GM19467 (cell line): ENCODE results near the gene RGS18.
"Not testable (repeated sequence)": the region's sequence is repeated elsewhere in the genome, so short reads cannot be mapped to it uniquely, and the experiment has no call there.

ENCODE experiments used
- ATAC-seq: cut with Tn5 transposase; IDR thresholded peaks from one replicate; pipeline ENCODE4 v1.9.1; 2021; ENCODE audit warnings: mild to moderate bottlenecking, moderate library complexity; ENCODE audit not compliant: unreplicated experiment

Gene RGS18

GRCh38 chr1:192158181-192158580 lies at the start of gene RGS18:
Gene RGS18 (plus strand): TSS chr1:192158462. CDS start chr1:192158638, 176 bp downstream.
- ATAC-seq, result peak; percentile 81

DNA sequence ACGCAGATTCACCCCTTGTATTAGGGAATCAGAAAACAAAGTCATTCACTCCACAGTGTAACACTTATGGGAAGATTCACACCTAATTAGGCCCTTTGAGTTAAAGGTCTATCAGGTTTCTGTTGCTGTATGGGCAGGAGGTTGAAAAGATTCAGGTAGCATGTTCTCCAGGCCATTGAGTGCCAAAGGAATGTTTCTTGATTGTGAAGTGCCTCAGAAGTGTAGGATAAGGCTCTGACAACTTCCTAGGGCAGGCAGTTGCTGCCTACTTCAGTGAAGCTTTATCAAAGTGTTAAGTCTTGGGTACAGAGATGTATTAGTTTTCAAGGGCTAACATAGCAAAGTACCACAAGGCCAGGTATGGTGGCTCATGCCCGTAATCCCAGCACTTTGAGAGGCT lies 48.7 kb upstream of the RGS18 start:
- ATAC-seq, result no peak

DNA sequence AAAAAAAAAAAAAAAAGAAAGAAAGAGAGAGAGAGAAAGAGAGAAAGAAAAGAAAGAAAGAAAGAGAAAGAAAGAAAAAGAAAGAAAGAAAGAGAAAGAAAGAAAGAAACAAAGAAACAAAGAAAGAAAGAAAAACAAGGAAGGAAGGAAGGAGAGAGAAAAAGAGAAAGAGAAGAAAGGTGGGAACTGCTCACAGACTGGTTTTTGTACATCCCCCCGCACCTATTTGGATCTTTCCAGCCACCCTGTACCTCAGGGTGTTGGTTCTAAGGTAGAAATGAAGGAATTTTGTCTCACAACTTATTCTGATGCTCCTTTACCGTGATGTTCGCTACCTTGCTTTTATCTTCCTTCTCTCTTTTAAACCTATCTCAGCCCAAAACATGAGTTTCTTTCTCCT lies 43.3 kb upstream of the RGS18 start:
- ATAC-seq, result no peak

DNA sequence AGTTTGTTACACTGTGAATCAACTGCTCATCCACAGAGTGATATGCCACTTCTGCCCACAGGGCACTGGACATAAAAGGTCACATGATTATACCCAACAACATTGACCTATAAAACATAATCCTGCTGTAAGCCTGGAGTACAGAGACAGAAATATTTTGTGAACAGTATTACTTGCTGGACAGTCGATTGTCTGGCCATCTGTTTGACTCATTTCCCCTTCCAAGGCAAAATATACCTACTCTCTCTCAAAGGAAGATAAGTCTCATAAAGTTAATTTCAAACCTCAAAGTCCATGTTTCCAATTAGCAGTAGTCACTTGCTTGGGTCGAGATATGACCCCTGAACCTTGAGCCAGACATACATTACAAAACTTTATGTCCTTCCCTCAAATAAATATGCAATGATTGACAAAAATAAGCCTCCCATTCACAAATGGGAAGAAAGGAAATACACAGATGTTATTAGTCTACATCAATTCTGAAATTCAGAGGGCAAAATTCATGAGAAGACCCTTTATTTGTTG lies 39.3 kb upstream of the RGS18 start:
- no peak for ATAC-seq

GRCh38 chr1:192119701-192120100 lies 38.6 kb upstream of the RGS18 start:
- no peak for ATAC-seq

- ATAC-seq, result no peak
These were observed 35.6 kb upstream of the RGS18 start for GRCh38 chr1:192122668-192123067.

DNA sequence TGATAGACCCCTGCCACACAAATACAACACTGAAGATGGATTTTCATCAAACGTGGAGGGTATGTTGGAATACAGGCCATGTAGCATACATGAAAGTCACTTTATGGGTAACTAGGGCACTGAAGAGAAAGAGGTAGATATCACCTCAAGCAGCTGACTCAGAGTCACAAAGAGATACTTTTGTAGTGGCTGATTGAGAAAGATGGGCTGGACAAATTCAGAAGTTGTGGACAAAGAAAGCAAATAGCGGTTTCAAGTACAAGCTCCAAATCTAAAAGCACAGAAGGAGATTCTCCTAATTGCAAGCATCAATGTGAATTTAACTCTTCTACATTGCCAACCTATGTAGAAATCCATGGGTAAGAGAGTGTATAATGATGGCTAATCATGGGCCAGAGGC lies 35.0 kb upstream of the RGS18 start:
- ATAC-seq, result no peak

DNA sequence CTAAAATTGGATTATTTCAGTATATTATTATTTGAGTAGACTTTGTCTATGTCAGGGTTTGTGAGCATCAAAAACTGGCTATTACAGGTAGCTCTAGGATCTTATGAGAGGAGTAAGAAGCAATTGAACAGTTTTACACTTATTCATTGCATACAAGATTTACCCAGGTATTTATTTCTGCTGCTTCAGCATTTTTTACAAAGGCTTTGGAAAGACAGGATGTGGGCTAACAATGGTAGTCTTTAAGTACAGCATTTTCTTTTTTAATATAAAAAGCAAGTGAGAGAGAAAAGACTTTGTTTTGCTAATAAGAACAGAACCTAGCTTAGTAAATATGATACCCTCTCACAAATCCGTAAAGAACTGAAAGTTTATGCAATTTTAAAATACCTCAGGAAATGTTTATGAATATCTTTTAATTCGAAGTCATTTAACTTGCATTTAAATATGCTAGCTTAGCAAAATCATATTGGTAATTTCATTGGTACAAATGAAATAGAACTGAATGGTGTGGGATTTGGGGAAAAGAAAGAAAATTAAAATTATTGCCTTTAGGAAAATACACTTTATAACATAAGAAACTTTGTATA lies 32.1 kb upstream of the RGS18 start:
- no peak for ATAC-seq

GRCh38 chr1:192130175-192130574 lies 28.1 kb upstream of the RGS18 start:
- no peak for ATAC-seq

DNA sequence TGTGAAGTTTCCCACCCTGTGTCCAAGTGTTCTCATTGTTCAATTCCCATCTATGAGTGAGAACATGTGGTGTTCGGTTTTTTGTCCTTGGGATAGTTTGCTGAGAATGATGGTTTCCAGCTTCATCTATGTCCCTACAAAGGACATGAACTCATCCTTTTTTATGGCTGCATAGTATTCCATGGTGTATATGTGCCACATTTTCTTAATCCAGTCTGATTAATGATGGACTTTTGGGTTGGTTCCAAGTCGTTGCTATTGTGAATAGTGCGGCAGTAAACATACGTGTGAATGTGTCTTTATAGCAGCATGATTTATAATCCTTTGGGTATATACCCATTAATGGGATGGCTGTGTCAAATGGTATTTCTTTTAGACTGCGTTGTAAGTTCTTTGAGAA lies 27.4 kb upstream of the RGS18 start:
- ATAC-seq, result not testable (repeated sequence)

GRCh38 chr1:192131914-192132313 lies 26.3 kb upstream of the RGS18 start:
- no peak for ATAC-seq

DNA sequence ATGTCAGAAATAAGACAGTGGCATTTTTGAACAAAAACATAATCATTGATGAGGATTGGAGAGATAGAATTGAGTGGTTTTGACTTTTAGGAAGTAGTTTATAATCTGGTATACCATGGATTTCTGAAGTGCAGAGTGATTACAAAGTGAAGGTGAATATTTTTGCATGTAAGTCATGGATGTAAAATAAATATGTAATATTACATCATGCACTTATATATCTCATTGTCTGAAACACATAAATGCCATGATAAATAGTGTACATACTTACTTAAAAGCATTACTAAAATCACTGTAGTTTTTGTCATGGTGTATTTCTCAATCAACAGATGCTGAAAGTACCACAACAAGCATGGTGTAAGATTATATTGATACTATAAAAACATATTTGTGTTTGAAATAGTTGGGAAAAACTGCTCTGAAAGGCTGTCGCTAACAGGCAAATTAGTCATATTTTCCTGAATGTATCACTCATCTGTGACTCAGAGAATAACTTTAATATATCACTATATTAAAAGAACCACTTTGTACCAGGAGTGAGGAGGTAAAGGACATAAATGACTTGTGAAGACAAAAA lies 24.8 kb upstream of the RGS18 start:
- no peak for ATAC-seq

GRCh38 chr1:192140382-192140781 lies 17.9 kb upstream of the RGS18 start:
- ATAC-seq, result no peak

DNA sequence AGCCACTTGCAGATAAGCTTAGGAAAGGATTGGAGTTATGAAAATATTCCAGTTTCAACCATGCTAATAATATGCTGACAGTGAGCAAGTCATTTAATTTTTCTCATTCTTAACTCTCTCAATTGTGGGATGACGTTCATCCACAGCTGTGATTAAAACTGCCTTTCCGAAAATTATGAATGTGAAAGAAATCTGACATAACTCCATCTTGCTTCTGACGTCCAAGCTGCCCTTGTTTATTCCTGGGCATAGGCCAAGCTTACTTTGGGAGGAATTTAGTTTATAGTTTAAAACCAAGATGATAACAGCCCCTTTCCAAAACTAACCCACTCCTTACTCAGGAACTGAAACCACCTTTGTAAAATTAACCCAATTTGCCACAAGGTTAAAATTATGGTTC lies 11.0 kb upstream of the RGS18 start:
- ATAC-seq, result no peak

DNA sequence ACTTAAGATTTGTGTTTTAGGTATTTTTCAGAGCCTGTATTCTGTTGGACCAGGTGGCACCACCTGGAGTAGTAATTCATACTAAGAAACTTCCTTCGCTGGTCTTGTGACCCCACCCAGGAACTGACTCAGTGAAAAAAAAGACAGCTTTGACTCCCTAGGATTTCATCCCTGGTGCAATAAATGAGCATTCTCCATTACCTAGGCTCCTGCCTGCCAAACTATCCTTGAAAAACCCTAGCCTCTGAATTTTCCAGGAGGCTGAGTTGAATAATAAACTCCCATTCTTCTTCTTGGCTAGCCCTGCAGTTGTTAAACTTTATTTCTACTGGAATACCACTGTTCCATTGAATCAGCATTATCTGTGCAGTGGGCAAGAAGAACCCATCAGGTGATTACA lies 10.6 kb upstream of the RGS18 start:
- ATAC-seq, result no peak

GRCh38 chr1:192151176-192151575 lies 7.1 kb upstream of the RGS18 start:
- ATAC-seq, result no peak

GRCh38 chr1:192153276-192153675 lies 5.0 kb upstream of the RGS18 start:
- no peak for ATAC-seq

- no peak for ATAC-seq
These were observed 1.2 kb upstream of the RGS18 start for GRCh38 chr1:192157067-192157466.

DNA sequence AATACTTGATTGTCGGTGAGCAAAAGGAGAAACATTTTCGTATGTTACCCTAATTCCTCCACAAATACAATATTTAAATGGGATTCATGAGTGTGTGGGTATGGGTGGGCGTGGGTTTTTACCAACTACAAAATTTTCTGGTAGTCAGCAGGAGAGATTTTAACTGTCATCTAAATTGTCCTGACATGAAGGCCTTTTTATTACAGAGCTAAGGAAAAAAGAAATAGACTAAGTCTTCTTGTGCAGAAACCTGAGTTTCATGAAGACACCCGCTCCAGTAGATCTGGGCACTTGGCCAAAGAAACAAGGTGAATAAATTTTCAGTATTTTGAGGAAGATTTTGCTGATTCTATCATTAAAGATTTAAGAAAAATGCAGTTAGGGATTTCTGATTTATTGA lies 752 bp downstream of the RGS18 start:
- ATAC-seq, result no peak

- no peak for ATAC-seq
These were observed 1.5 kb downstream of the RGS18 start for GRCh38 chr1:192159781-192160180.

DNA sequence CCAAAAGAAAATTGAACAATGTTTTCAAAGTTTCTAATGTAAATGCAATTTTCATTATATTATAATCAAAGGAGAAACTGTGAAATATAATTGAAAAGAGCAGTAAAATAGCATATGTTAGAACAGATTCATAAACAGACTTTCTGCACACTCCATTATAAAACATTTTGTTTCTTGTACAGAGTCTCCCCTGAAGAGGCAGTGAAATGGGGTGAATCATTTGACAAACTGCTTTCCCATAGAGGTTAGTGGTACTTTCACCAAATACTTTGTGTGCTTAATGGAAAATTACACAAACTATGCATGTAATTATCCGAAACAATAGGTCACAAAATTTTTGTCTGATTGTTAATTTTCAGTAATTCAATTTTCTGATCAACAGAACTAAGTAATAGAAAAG lies 1.9 kb downstream of the RGS18 start:
- no peak for ATAC-seq

DNA sequence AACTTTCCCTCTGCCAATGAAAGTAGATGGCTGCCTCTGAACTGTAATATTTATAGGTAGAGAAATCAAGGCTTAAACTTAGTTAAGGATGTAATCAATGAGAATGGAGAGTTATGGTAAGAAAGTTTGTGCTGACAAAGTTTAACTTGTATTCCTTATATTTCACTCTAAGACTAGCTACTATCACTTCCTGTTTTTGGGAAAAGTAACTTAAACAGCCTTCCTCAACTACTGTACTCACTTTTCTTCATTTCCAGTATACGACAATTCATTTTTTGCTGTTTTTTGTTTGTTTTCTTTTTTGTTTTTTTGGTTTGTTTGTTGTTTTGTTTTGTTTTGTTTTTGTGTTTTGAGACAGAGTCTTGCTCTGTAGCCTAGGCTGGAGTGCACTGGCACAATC lies 3.7 kb downstream of the RGS18 start:
- ATAC-seq, result no peak

DNA sequence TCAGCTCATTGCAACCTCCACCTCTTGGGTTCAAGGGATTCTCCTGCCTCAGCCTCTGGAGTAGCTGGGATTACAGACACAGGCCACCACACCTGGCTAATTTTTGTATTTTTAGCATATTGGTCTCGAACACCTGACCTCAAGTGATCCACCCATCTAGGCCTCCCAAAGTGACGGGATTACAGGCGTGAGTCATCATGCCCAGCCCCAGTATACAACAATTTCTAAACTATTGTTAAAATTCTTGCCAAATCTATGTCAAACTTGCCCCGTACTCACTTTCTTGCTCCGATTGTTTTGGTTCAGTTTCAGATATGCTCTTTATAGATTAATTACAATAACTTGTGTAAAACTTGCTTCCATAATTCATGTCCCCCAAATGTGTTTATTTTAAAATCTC lies 4.1 kb downstream of the RGS18 start:
- no peak for ATAC-seq
